GM12878 (cell line): Measurements from ENCODE around the gene INTU. TPM values are rescaled to one million over a fixed set of nuclear protein-coding genes. Genes with fewer than 3 reads are reported as not detected.

ENCODE experiments used
- ATAC-seq: fragments of 200-7000 bp; cut with Tn5 transposase; 3 replicates; pipeline ENCODE4 v1.9.1; 2020; ENCODE audit warnings: mild to moderate bottlenecking, moderate library complexity
- BruUV-seq: library from RNA; stranded (reverse); fragments of 400-500 nt; replicated peaks from 2 replicates; lab custom pipeline; 2021; lab: Mats Ljungman, UMichigan
- CTCF ChIA-PET: fragments of 300-600 bp; sonication (Branson Sonifier 250); formaldehyde crosslinking; extraction: SDS; loops from one replicate; lab custom pipeline; 2021; ENCODE audit warnings: inconsistent platforms; lab: Yijun Ruan, JAX
- POLR2A ChIA-PET: fragments of 350-600 bp; formaldehyde crosslinking; extraction: SDS; loops from one replicate; lab custom pipeline; 2021; ENCODE audit warnings: inconsistent platforms; lab: Charles Lee
- RAD21 ChIA-PET: fragments of 300-600 bp; sonication (Branson Sonifier 250); formaldehyde crosslinking; loops from one replicate; lab custom pipeline; 2023; ENCODE audit warnings: antibody characterized with exemption; ENCODE audit not compliant: unreplicated experiment; lab: Charles Lee
- SMC1A ChIA-PET: fragments of 300-600 bp; sonication (Branson Sonifier 250); formaldehyde crosslinking; loops from one replicate; lab custom pipeline; 2023; ENCODE audit not compliant: unreplicated experiment, uncharacterized antibody; lab: Charles Lee
- DNase-seq: peaks from one replicate; pipeline ENCODE4 v3.0.0-alpha.2; 2011; ENCODE audit warnings: low read depth, low spot score
- FAIRE-seq: peaks from 3 replicates; lab custom pipeline; 2011; peaks lifted over from hg19 to GRCh38; lab: Jason Lieb, UNC
- H2AFZ ChIP-seq: 2 replicates; pipeline ENCODE4 v1.6.0; 2011; ENCODE audit warnings: low read depth, low read length, control low read depth; ENCODE audit not compliant: control insufficient read depth
- H3K27ac ChIP-seq: 2 replicates; pipeline ENCODE4 v1.5.1; 2011; ENCODE audit warnings: control low read depth; ENCODE audit not compliant: control insufficient read depth, insufficient read depth
- H3K27me3 ChIP-seq, 2 experiments: replicated peaks in 1 of 2; 2 replicates each; pipeline versions ENCODE4 v1.6.0 to v1.6.1; 2011; ENCODE audit warnings: low read length in 1 of 2; ENCODE audit not compliant: control insufficient read depth in 2 of 2, insufficient read depth in 2 of 2
- H3K36me3 ChIP-seq, 2 experiments: 2 replicates each; pipeline ENCODE4 v1.5.1; 2011; ENCODE audit warnings: low read length in 1 of 2; ENCODE audit not compliant: control insufficient read depth in 2 of 2, insufficient read depth in 2 of 2
- H3K4me1 ChIP-seq: 2 replicates; pipeline ENCODE4 v1.6.1; 2011; ENCODE audit warnings: mild to moderate bottlenecking, low read length, moderate library complexity, mixed read lengths; ENCODE audit not compliant: control insufficient read depth, insufficient read depth
- H3K4me2 ChIP-seq: 2 replicates; pipeline ENCODE4 v1.6.0; 2011; ENCODE audit warnings: control low read depth; ENCODE audit not compliant: control insufficient read depth, insufficient read depth
- H3K4me3 ChIP-seq: fragments of 200-600 bp; sonication (generic); 2 replicates; pipeline ENCODE4 v1.5.1; 2016
- H3K79me2 ChIP-seq: 2 replicates; pipeline ENCODE4 v1.6.0; 2011; ENCODE audit warnings: low read length; ENCODE audit not compliant: control insufficient read depth, insufficient read depth
- H3K9ac ChIP-seq: 2 replicates; pipeline ENCODE4 v1.8.0; 2011; ENCODE audit warnings: low read length, control low read depth, mixed read lengths; ENCODE audit not compliant: control insufficient read depth, insufficient read depth
- H3K9me3 ChIP-seq: replicated peaks from 3 replicates; pipeline ENCODE4 v1.5.1; 2011; ENCODE audit warnings: mild to moderate bottlenecking, low read length; ENCODE audit not compliant: control insufficient read depth, insufficient read depth
- H4K20me1 ChIP-seq: 2 replicates; pipeline ENCODE4 v1.6.0; 2011; ENCODE audit not compliant: control insufficient read depth, insufficient read depth
- BACH1 ChIP-seq: fragments of 450-650 bp; IDR thresholded peaks from 2 replicates; pipeline ENCODE4 v1.6.1; 2017; ENCODE audit warnings: mild to moderate bottlenecking, borderline replicate concordance
- CREB1 ChIP-seq: IDR thresholded peaks from 2 replicates; pipeline ENCODE4 v1.6.1; 2012; ENCODE audit warnings: low read depth, mild to moderate bottlenecking, inconsistent platforms
- GATAD2B ChIP-seq: fragments of 450-650 bp; conservative IDR thresholded peaks from 2 replicates; pipeline ENCODE4 v1.6.1; 2017; ENCODE audit warnings: low read depth, mild to moderate bottlenecking, moderate library complexity
- IRF3 ChIP-seq: fragments of 450-650 bp; IDR thresholded peaks from 2 replicates; pipeline ENCODE4 v1.6.1; 2014; ENCODE audit warnings: mild to moderate bottlenecking
- IRF5 ChIP-seq: fragments of 450-650 bp; IDR thresholded peaks from 2 replicates; pipeline ENCODE4 v1.6.1; 2017; ENCODE audit warnings: borderline replicate concordance
- MEF2A ChIP-seq: IDR thresholded peaks from 2 replicates; pipeline ENCODE4 v1.6.1; 2011; ENCODE audit warnings: low read depth, mild to moderate bottlenecking, low read length, moderate library complexity; ENCODE audit not compliant: insufficient read depth
- MXI1 ChIP-seq: fragments of 150-350 bp; IDR thresholded peaks from 2 replicates; pipeline ENCODE4 v1.6.1; 2011; ENCODE audit warnings: low read depth, mild to moderate bottlenecking, inconsistent platforms, low read length, improper control_type of control experiment
- MYB ChIP-seq: fragments of 150-350 bp; IDR thresholded peaks from 2 replicates; pipeline ENCODE4 v1.6.1; 2014; ENCODE audit warnings: mild to moderate bottlenecking, low read depth, low read length, borderline replicate concordance
- NFYA ChIP-seq: IDR thresholded peaks from 2 replicates; pipeline ENCODE4 v1.6.1; 2011; ENCODE audit warnings: low read depth, mild to moderate bottlenecking, low read length, improper control_type of control experiment, borderline replicate concordance
- NR2F1 ChIP-seq: fragments of 450-650 bp; conservative IDR thresholded peaks from 2 replicates; pipeline ENCODE4 v1.6.1; 2017; ENCODE audit warnings: mild to moderate bottlenecking
- NRF1 ChIP-seq: conservative IDR thresholded peaks from 2 replicates; pipeline ENCODE4 v1.6.1; 2011; ENCODE audit warnings: mild to moderate bottlenecking, low read depth, low read length, improper control_type of control experiment
- STAT3 ChIP-seq: IDR thresholded peaks from 2 replicates; pipeline ENCODE4 v1.6.1; 2011; ENCODE audit warnings: low read depth, low read length, improper control_type of control experiment
- TCF12 ChIP-seq: IDR thresholded peaks from 2 replicates; pipeline ENCODE4 v1.6.1; 2011; ENCODE audit warnings: low read depth, mild to moderate bottlenecking, low read length
- ZNF217 ChIP-seq: fragments of 450-650 bp; IDR thresholded peaks from 2 replicates; pipeline ENCODE4 v1.6.1; 2017; ENCODE audit warnings: antibody characterized with exemption, mild to moderate bottlenecking
- ZNF24 ChIP-seq: fragments of 450-650 bp; IDR thresholded peaks from 2 replicates; pipeline ENCODE4 v1.6.1; 2017; ENCODE audit warnings: antibody characterized with exemption, mild to moderate bottlenecking
- WGBS: methylation state at CpG from one replicate; pipeline ENCODE4 v1.1.6; 2016; ENCODE audit warnings: low lambda C conversion rate; ENCODE audit not compliant: insufficient replicate concordance, insufficient coverage; ENCODE audit errors: missing lambda C conversion rate; 5-methylcytosine and 5-hydroxymethylcytosine counted together
- in situ Hi-C: fragments of 300-500 bp; cut with MboI; formaldehyde crosslinking; loops from 9 replicates; pipeline ENCODE4 v1.14.3; 2018; ENCODE audit warnings: mixed read lengths
- intact Hi-C: fragments of 100-400 bp; cut with micrococcal nuclease; formaldehyde crosslinking; loops from one replicate; pipeline ENCODE4 v1.14.2; 2022; ENCODE audit not compliant: unreplicated experiment
- polyA plus RNA-seq, 11 experiments: library from polyadenylated mRNA; depleted of rRNA in 4 of 11; unstranded in 6 of 11; stranded (reverse) in 5 of 11; fragments of >200 nt; fragmentation: Nextera tagmentation in 4 of 11; fragmentation: Illumina TruSeq in 1 of 11; extraction: Ambion mirVana in 4 of 11; extraction: Trizol in 1 of 11; gene quantifications; 1 replicate in 1 of 11; 2 replicates in 10 of 11; pipeline versions ENCODE4 v1.2.1 to v1.2.3, GENCODE V29; 2011 to 2016; ENCODE audit warnings: inconsistent platforms in 2 of 11, missing spikeins in 2 of 11, low read depth in 1 of 11
- total RNA-seq, 4 experiments: library from RNA; depleted of rRNA in 3 of 4; stranded (reverse); fragments of >200 nt in 3 of 4; fragmentation: Illumina TruSeq in 1 of 4; extraction: Trizol in 1 of 4; gene quantifications; 2 replicates each; pipeline versions ENCODE4 v1.2.1 to v1.2.3, GENCODE V29; 2013 to 2021
- TF ChIP-seq, protein P1 (sequence below): IDR thresholded peaks from 2 replicates; pipeline ENCODE4 v1.6.1; 2012; ENCODE audit warnings: low read depth, low read length, improper control_type of control experiment
- TF ChIP-seq, protein P2 (sequence below): fragments of 450-650 bp; IDR thresholded peaks from 2 replicates; pipeline ENCODE4 v1.6.1; 2017; ENCODE audit warnings: mild to moderate bottlenecking, moderate library complexity

The INTU gene
- total and polyA plus RNA-seq, 10 of the 15 experiments (the other 5 are each of a cell fraction or from before 2014, with no cell fraction given), result under 0.01 to 0.15 (median 0.01) TPM; not detected in 4

GRCh38 chr4:127708985-127709384 lies 76.2 kb downstream of the INTU start:
- H3K79me2 ChIP-seq, result no peaks in the 10 kb centered on the region
- CTCF ChIA-PET, result interaction anchor here (0.6 kb wide), 1 partner anchor 44 kb away, joined by 3 read pairs; no protein-coding TSS in a partner anchor
- in situ Hi-C loops (no loop called here), intact Hi-C loops (no loop called here)
- H2AFZ ChIP-seq, result no peak overlapping the region
- SMC1A ChIA-PET, result no interaction called here
- no peaks in the 10 kb centered on the region for H3K4me1 ChIP-seq
- H3K36me3 ChIP-seq, result no peaks in the 10 kb centered on the region
- POLR2A ChIA-PET, result no interaction called here
- H3K27ac ChIP-seq, result no peak overlapping the region
- H3K9me3 ChIP-seq, result no peaks in the 10 kb centered on the region
- FAIRE-seq (no peak), DNase-seq (no peak), ATAC-seq (no peak)
- WGBS, result 84% methylated on average over 5 of the region's 5 CpGs
- H3K9ac ChIP-seq, result no peak overlapping the region
- RAD21 ChIA-PET, result no interaction called here
- H3K27me3 ChIP-seq, result peaks cover 0 to 2% of the 10 kb centered on the region in 2 experiments; a peak in 2 of 4 replicates
- no TSS peak for BruUV-seq
- no peaks in the 10 kb centered on the region for H4K20me1 ChIP-seq
- no peak overlapping the region for H3K4me2 ChIP-seq
- no peak overlapping the region for H3K4me3 ChIP-seq
- no peak for TF ChIP-seq TCF12
- no peak for TF ChIP-seq NFYA
- TF ChIP-seq, protein P1, sequence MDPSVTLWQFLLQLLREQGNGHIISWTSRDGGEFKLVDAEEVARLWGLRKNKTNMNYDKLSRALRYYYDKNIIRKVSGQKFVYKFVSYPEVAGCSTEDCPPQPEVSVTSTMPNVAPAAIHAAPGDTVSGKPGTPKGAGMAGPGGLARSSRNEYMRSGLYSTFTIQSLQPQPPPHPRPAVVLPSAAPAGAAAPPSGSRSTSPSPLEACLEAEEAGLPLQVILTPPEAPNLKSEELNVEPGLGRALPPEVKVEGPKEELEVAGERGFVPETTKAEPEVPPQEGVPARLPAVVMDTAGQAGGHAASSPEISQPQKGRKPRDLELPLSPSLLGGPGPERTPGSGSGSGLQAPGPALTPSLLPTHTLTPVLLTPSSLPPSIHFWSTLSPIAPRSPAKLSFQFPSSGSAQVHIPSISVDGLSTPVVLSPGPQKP, result no peak
- TF ChIP-seq GATAD2B, result no peak
- TF ChIP-seq ZNF24, result no peak
- TF ChIP-seq NRF1, result no peak
- no peak for TF ChIP-seq CREB1
- TF ChIP-seq STAT3, result no peak
- TF ChIP-seq MEF2A, result no peak
- TF ChIP-seq ZNF217, result no peak
- no peak for TF ChIP-seq IRF5
- TF ChIP-seq IRF3, result no peak
- TF ChIP-seq MYB, result no peak
- no peak for TF ChIP-seq BACH1
- no peak for TF ChIP-seq MXI1
- no peak for TF ChIP-seq NR2F1
- TF ChIP-seq, protein P2, sequence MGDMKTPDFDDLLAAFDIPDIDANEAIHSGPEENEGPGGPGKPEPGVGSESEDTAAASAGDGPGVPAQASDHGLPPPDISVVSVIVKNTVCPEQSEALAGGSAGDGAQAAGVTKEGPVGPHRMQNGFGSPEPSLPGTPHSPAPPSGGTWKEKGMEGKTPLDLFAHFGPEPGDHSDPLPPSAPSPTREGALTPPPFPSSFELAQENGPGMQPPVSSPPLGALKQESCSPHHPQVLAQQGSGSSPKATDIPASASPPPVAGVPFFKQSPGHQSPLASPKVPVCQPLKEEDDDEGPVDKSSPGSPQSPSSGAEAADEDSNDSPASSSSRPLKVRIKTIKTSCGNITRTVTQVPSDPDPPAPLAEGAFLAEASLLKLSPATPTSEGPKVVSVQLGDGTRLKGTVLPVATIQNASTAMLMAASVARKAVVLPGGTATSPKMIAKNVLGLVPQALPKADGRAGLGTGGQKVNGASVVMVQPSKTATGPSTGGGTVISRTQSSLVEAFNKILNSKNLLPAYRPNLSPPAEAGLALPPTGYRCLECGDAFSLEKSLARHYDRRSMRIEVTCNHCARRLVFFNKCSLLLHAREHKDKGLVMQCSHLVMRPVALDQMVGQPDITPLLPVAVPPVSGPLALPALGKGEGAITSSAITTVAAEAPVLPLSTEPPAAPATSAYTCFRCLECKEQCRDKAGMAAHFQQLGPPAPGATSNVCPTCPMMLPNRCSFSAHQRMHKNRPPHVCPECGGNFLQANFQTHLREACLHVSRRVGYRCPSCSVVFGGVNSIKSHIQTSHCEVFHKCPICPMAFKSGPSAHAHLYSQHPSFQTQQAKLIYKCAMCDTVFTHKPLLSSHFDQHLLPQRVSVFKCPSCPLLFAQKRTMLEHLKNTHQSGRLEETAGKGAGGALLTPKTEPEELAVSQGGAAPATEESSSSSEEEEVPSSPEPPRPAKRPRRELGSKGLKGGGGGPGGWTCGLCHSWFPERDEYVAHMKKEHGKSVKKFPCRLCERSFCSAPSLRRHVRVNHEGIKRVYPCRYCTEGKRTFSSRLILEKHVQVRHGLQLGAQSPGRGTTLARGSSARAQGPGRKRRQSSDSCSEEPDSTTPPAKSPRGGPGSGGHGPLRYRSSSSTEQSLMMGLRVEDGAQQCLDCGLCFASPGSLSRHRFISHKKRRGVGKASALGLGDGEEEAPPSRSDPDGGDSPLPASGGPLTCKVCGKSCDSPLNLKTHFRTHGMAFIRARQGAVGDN, result no peak
